ENCODE measurements around the gene ARMC6. TPM values are rescaled to one million over a fixed set of nuclear protein-coding genes. Genes with fewer than 3 reads are reported as not detected.
"Not testable (repeated sequence)": the region's sequence is repeated elsewhere in the genome, so short reads cannot be mapped to it uniquely, and the experiment has no call there.

Gene ARMC6
- total RNA-seq, 1 experiment from 2014 or later: 66.5 TPM

GRCh38 chr19:19106056-19106551 lies 72.7 kb downstream of the ARMC6 start:
- no peak overlapping the region for H3K9ac ChIP-seq (ENCODE audit: extremely low read depth, insufficient read length, low read length)
- no peak overlapping the region for H3K27ac ChIP-seq (ENCODE audit: insufficient read length, low read depth, low read length)
- peaks cover 12% of the 10 kb centered on the region for H3K23me2 ChIP-seq (ENCODE audit: insufficient read length, low read depth, low read length, poor library complexity, severe bottlenecking)
- H3K27me3 Mint-ChIP-seq (ENCODE audit: low read depth): peaks cover 26% of the 10 kb centered on the region
- H3K4me3 Mint-ChIP-seq: peak overlapping the region; percentile 80 to 90
- peaks cover 24 to 32% of the 10 kb centered on the region in 2 experiments for H3K4me1 Mint-ChIP-seq
- no peak overlapping the region for H4K91ac ChIP-seq (ENCODE audit: insufficient read length, low read depth, low read length)
- no peak overlapping the region for H2AFZ ChIP-seq (ENCODE audit: low read length)
- H3K4me1 ChIP-seq (ENCODE audit: insufficient read depth, low read length): peaks cover 2% of the 10 kb centered on the region; the same call in 1 of the 2 replicates
- H3K23ac ChIP-seq (ENCODE audit: insufficient read length, low read depth, low read length): no peak overlapping the region
- H3K56ac ChIP-seq (ENCODE audit: insufficient read length, low read depth, low read length): no peak overlapping the region
- H2AK5ac ChIP-seq (ENCODE audit: insufficient read length, low read length): no peak overlapping the region
- H2BK5ac ChIP-seq (ENCODE audit: insufficient read length, low read length): no peak overlapping the region
- H3K27ac Mint-ChIP-seq: peak overlapping the region; percentile 95 to 98 (median 97)
- H4K5ac ChIP-seq (ENCODE audit: insufficient read length, low read depth, low read length): no peak overlapping the region
- no peaks in the 10 kb centered on the region for H3K79me1 ChIP-seq (ENCODE audit: insufficient read depth, low read depth, low read length, poor library complexity, severe bottlenecking)
- H3K9me3 Mint-ChIP-seq: no peaks in the 10 kb centered on the region; a peak in 1 of 5 replicates
- no peak overlapping the region for H2BK20ac ChIP-seq (ENCODE audit: low read depth, low read length, poor library complexity, severe bottlenecking)
- peak; percentile 77 for DNase-seq
- H2BK120ac ChIP-seq (ENCODE audit: low read depth, low read length, poor library complexity, severe bottlenecking): no peak overlapping the region
- H3K14ac ChIP-seq (ENCODE audit: insufficient read depth, low read length): no peak overlapping the region
- H3K4ac ChIP-seq (ENCODE audit: low read depth, low read length): no peak overlapping the region
- peak overlapping the region; percentile 68 for H3K4me2 ChIP-seq (ENCODE audit: insufficient read depth, insufficient read length, low read length)
- no CpG with 5 or more reads among the region's 25 CpGs for WGBS (ENCODE audit: extremely low coverage, insufficient read length, low lambda C conversion rate)
- H4K20me1 ChIP-seq (ENCODE audit: control insufficient read depth, insufficient read depth, insufficient read length): no peaks in the 10 kb centered on the region
- no peaks in the 10 kb centered on the region for H3K27me3 ChIP-seq (ENCODE audit: insufficient read depth, low read length)
- no peak overlapping the region for H3T11ph ChIP-seq (ENCODE audit: low read length)
- H2BK12ac ChIP-seq (ENCODE audit: insufficient read length, low read depth, low read length): no peak overlapping the region
- H3K9me3 ChIP-seq (ENCODE audit: control insufficient read depth, low read depth, low read length): no peaks in the 10 kb centered on the region
- TF ChIP-seq CTCF (conservative IDR thresholded peaks at IDR 0.05): no peak
- peak overlapping the region; percentile 74 for H3K18ac ChIP-seq (ENCODE audit: insufficient read length, low read depth, low read length)
- peaks cover 0 to 7% (median 5%) of the 10 kb centered on the region in 3 experiments; a peak in 4 of 7 replicates for H3K36me3 Mint-ChIP-seq (ENCODE audit: insufficient read depth in 1 of 3, low read depth in 3 of 3)
- H3K79me2 ChIP-seq (ENCODE audit: insufficient read depth, low read length): no peaks in the 10 kb centered on the region
- no peak overlapping the region for H4K8ac ChIP-seq (replicated peaks; ENCODE audit: insufficient read length, low read depth, low read length)
- H2BK15ac ChIP-seq (ENCODE audit: low read depth, low read length): no peak overlapping the region

GRCh38 chr19:19106938-19107337 lies 73.5 kb downstream of the ARMC6 start:
- WGBS (ENCODE audit: extremely low coverage, insufficient read length, low lambda C conversion rate): no CpG with 5 or more reads among the region's 7 CpGs
- H3K23ac ChIP-seq (ENCODE audit: insufficient read length, low read depth, low read length); H4K91ac ChIP-seq (ENCODE audit: insufficient read length, low read depth, low read length); H3K56ac ChIP-seq (ENCODE audit: insufficient read length, low read depth, low read length); H3K27me3 ChIP-seq (ENCODE audit: insufficient read depth, low read length); H3K9ac ChIP-seq (ENCODE audit: extremely low read depth, insufficient read length, low read length); H2BK5ac ChIP-seq (ENCODE audit: insufficient read length, low read length); H3T11ph ChIP-seq (ENCODE audit: low read length); H2AK5ac ChIP-seq (ENCODE audit: insufficient read length, low read length); H2BK120ac ChIP-seq (ENCODE audit: low read depth, low read length, poor library complexity, severe bottlenecking); H3K18ac ChIP-seq (ENCODE audit: insufficient read length, low read depth, low read length); H3K4me2 ChIP-seq (ENCODE audit: insufficient read depth, insufficient read length, low read length); H4K8ac ChIP-seq (replicated peaks; ENCODE audit: insufficient read length, low read depth, low read length); H3K9me3 ChIP-seq (ENCODE audit: control insufficient read depth, low read depth, low read length); H4K5ac ChIP-seq (ENCODE audit: insufficient read length, low read depth, low read length); H3K14ac ChIP-seq (ENCODE audit: insufficient read depth, low read length); H3K4me1 ChIP-seq (ENCODE audit: insufficient read depth, low read length); H2BK20ac ChIP-seq (ENCODE audit: low read depth, low read length, poor library complexity, severe bottlenecking); H3K9me3 Mint-ChIP-seq; H3K27ac Mint-ChIP-seq; H4K20me1 ChIP-seq (ENCODE audit: control insufficient read depth, insufficient read depth, insufficient read length); H2BK15ac ChIP-seq (ENCODE audit: low read depth, low read length); H2AFZ ChIP-seq (ENCODE audit: low read length); H3K27ac ChIP-seq (ENCODE audit: insufficient read length, low read depth, low read length); H2BK12ac ChIP-seq (ENCODE audit: insufficient read length, low read depth, low read length); H3K79me1 ChIP-seq (ENCODE audit: insufficient read depth, low read depth, low read length, poor library complexity, severe bottlenecking); H3K4me3 Mint-ChIP-seq; DNase-seq; H3K79me2 ChIP-seq (ENCODE audit: insufficient read depth, low read length); H3K4ac ChIP-seq (ENCODE audit: low read depth, low read length); H3K36me3 Mint-ChIP-seq (ENCODE audit: insufficient read depth in 1 of 3, low read depth in 3 of 3): not testable (repeated sequence)
- Mint-ChIP-seq H3K4me1 (peaks cover 24 to 36% of the 10 kb centered on the region in 2 experiments), H3K27me3 (ENCODE audit: low read depth) (peaks cover 34% of the 10 kb centered on the region)
- peaks cover 12% of the 10 kb centered on the region for H3K23me2 ChIP-seq (ENCODE audit: insufficient read length, low read depth, low read length, poor library complexity, severe bottlenecking)
